GM20431 (cell line): ENCODE measurements around the gene JARID2.
"Not testable (repeated sequence)": the region's sequence is repeated elsewhere in the genome, so short reads cannot be mapped to it uniquely, and the experiment has no call there.

Source experiments
- in situ Hi-C: fragments of 300-500 bp; cut with MseI, MboI; formaldehyde crosslinking; loops from one replicate; pipeline ENCODE4 v1.15.0; 2020; ENCODE audit warnings: low sequenced_read_pairs; ENCODE audit not compliant: unreplicated experiment

Gene JARID2

GRCh38 chr6:15285682-15286294 is 39.9 kb downstream of the JARID2 start:
- in situ Hi-C loops = no loop called here

GRCh38 chr6:15287670-15288375 is 42.0 kb downstream of the JARID2 start:
- in situ Hi-C loops = no loop called here

GRCh38 chr6:15288856-15289255 is 43.0 kb downstream of the JARID2 start:
- in situ Hi-C loops = no loop called here

GRCh38 chr6:15289456-15289855 is 43.6 kb downstream of the JARID2 start:
- in situ Hi-C loops = not testable (repeated sequence)

- in situ Hi-C loops = no loop called here
Observed at GRCh38 chr6:15290067-15290680, 44.3 kb downstream of the JARID2 start.

GRCh38 chr6:15290962-15291704 is 45.3 kb downstream of the JARID2 start:
- in situ Hi-C loops = no loop called here

GRCh38 chr6:15292721-15293302 is 46.9 kb downstream of the JARID2 start:
- in situ Hi-C loops = no loop called here

- in situ Hi-C loops = no loop called here
Observed at GRCh38 chr6:15293674-15294073, 47.8 kb downstream of the JARID2 start.

- in situ Hi-C loops = no loop called here
Observed at GRCh38 chr6:15294504-15294903, 48.6 kb downstream of the JARID2 start.

- in situ Hi-C loops = no loop called here
Observed at GRCh38 chr6:15296249-15296648, 50.4 kb downstream of the JARID2 start.

GRCh38 chr6:15296735-15297134 is 50.9 kb downstream of the JARID2 start:
- in situ Hi-C loops = no loop called here

- in situ Hi-C loops = not testable (repeated sequence)
Observed at GRCh38 chr6:15297167-15297566, 51.3 kb downstream of the JARID2 start.

- in situ Hi-C loops = no loop called here
Observed at GRCh38 chr6:15297895-15298590, 52.2 kb downstream of the JARID2 start.

- in situ Hi-C loops = no loop called here
Observed at GRCh38 chr6:15299430-15300131, 53.7 kb downstream of the JARID2 start.

GRCh38 chr6:15301179-15302006 is 55.5 kb downstream of the JARID2 start:
- in situ Hi-C loops = no loop called here

GRCh38 chr6:15303162-15303919 is 57.5 kb downstream of the JARID2 start:
- in situ Hi-C loops = no loop called here

GRCh38 chr6:15303920-15304291 is 58.0 kb downstream of the JARID2 start:
- in situ Hi-C loops = no loop called here
